ENCODE measurements around the gene HMCN1.
"Not testable (repeated sequence)": the region's sequence is repeated elsewhere in the genome, so short reads cannot be mapped to it uniquely, and the experiment has no call there.

Gene HMCN1

GRCh38 chr1:186183219-186183618 is 449.0 kb downstream of the HMCN1 start:
- no peaks in the 10 kb centered on the region for H4K20me1 ChIP-seq (ENCODE audit: control insufficient read depth, insufficient read depth, low read depth, low read length)
- no peak for TF ChIP-seq CTCF (IDR thresholded peaks at IDR 0.05; ENCODE audit: low read depth, low read length, poor library complexity, severe bottlenecking)
- TF ChIP-seq EZH2phosphoT487 (IDR thresholded peaks at IDR 0.05; ENCODE audit: borderline replicate concordance, low read length): no peak
- H3K36me3 ChIP-seq (ENCODE audit: control insufficient read depth, low read length): no peaks in the 10 kb centered on the region
- no peaks in the 10 kb centered on the region for H3K9me3 ChIP-seq (ENCODE audit: control insufficient read depth, insufficient read depth, low read length)
- no peaks in the 10 kb centered on the region for H3K79me2 ChIP-seq (ENCODE audit: control insufficient read depth, low read length)
- H3K27me3 ChIP-seq (ENCODE audit: control insufficient read depth, low read length): 0 out of 2 replicates have a peak, but pooled peaks cover 2% of the 10 kb centered on the region
- no peaks in the 10 kb centered on the region for H3K9me2 ChIP-seq (replicated peaks; ENCODE audit: control insufficient read depth, low read length)
- H3K4me3 ChIP-seq (ENCODE audit: low read length): no peak overlapping the region
- peaks cover 9% of the 10 kb centered on the region for H3K4me1 ChIP-seq (ENCODE audit: control insufficient read depth, low read length)
- no peaks in the 10 kb centered on the region; the same call in 1 of the 2 replicates for H3F3A ChIP-seq (ENCODE audit: control insufficient read depth, insufficient read depth)
- no peak overlapping the region for H3K27ac ChIP-seq (ENCODE audit: low read depth, low read length)
- peak overlapping the region; percentile 38; the same call in 1 of the 2 replicates for H3K4me2 ChIP-seq (ENCODE audit: low read length)

GRCh38 chr1:186183970-186184628 is 449.9 kb downstream of the HMCN1 start:
- H3K9me2 ChIP-seq (replicated peaks; ENCODE audit: control insufficient read depth, low read length): no peaks in the 10 kb centered on the region
- peak overlapping the region; percentile 38 for H3K4me2 ChIP-seq (ENCODE audit: low read length)
- H3F3A ChIP-seq (ENCODE audit: control insufficient read depth, insufficient read depth): no peaks in the 10 kb centered on the region; the same call in 1 of the 2 replicates
- H3K4me3 ChIP-seq (ENCODE audit: low read length): peak overlapping the region; percentile 2; the same call in 1 of the 2 replicates
- TF ChIP-seq CTCF (IDR thresholded peaks at IDR 0.05; ENCODE audit: low read depth, low read length, poor library complexity, severe bottlenecking) (no peak), EZH2phosphoT487 (IDR thresholded peaks at IDR 0.05; ENCODE audit: borderline replicate concordance, low read length) (no peak)
- no peaks in the 10 kb centered on the region for H3K79me2 ChIP-seq (ENCODE audit: control insufficient read depth, low read length)
- H3K9me3 ChIP-seq (ENCODE audit: control insufficient read depth, insufficient read depth, low read length): no peaks in the 10 kb centered on the region
- H3K4me1 ChIP-seq (ENCODE audit: control insufficient read depth, low read length): peaks cover 9% of the 10 kb centered on the region
- H3K36me3 ChIP-seq (ENCODE audit: control insufficient read depth, low read length): no peaks in the 10 kb centered on the region
- no peaks in the 10 kb centered on the region for H4K20me1 ChIP-seq (ENCODE audit: control insufficient read depth, insufficient read depth, low read depth, low read length)
- 0 out of 2 replicates have a peak, but pooled peaks cover 2% of the 10 kb centered on the region for H3K27me3 ChIP-seq (ENCODE audit: control insufficient read depth, low read length)
- H3K27ac ChIP-seq (ENCODE audit: low read depth, low read length): no peak overlapping the region

- H3K4me1 ChIP-seq (ENCODE audit: control insufficient read depth, low read length); H4K20me1 ChIP-seq (ENCODE audit: control insufficient read depth, insufficient read depth, low read depth, low read length); H3K79me2 ChIP-seq (ENCODE audit: control insufficient read depth, low read length); H3K9me2 ChIP-seq (replicated peaks; ENCODE audit: control insufficient read depth, low read length); H3K4me2 ChIP-seq (ENCODE audit: low read length); H3K36me3 ChIP-seq (ENCODE audit: control insufficient read depth, low read length); H3K9me3 ChIP-seq (ENCODE audit: control insufficient read depth, insufficient read depth, low read length); H3F3A ChIP-seq (ENCODE audit: control insufficient read depth, insufficient read depth); H3K27me3 ChIP-seq (ENCODE audit: control insufficient read depth, low read length); H3K27ac ChIP-seq (ENCODE audit: low read depth, low read length); H3K4me3 ChIP-seq (ENCODE audit: low read length): not testable (repeated sequence)
Measured at GRCh38 chr1:186186251-186186650, 452.1 kb downstream of the HMCN1 start.

- H3K27ac ChIP-seq (ENCODE audit: low read depth, low read length): no peak overlapping the region
- H3K4me3 ChIP-seq (ENCODE audit: low read length): no peak overlapping the region
- no peaks in the 10 kb centered on the region for H3K36me3 ChIP-seq (ENCODE audit: control insufficient read depth, low read length)
- no peak for TF ChIP-seq EZH2phosphoT487 (IDR thresholded peaks at IDR 0.05; ENCODE audit: borderline replicate concordance, low read length)
- no peak for TF ChIP-seq CTCF (IDR thresholded peaks at IDR 0.05; ENCODE audit: low read depth, low read length, poor library complexity, severe bottlenecking)
- H3K4me2 ChIP-seq (ENCODE audit: low read length): no peak overlapping the region
- no peaks in the 10 kb centered on the region for H3K9me2 ChIP-seq (replicated peaks; ENCODE audit: control insufficient read depth, low read length)
- H3K79me2 ChIP-seq (ENCODE audit: control insufficient read depth, low read length): no peaks in the 10 kb centered on the region
- no peaks in the 10 kb centered on the region for H3K27me3 ChIP-seq (ENCODE audit: control insufficient read depth, low read length)
- H3K9me3 ChIP-seq (ENCODE audit: control insufficient read depth, insufficient read depth, low read length): no peaks in the 10 kb centered on the region
- H3F3A ChIP-seq (ENCODE audit: control insufficient read depth, insufficient read depth): no peaks in the 10 kb centered on the region; the same call in 1 of the 2 replicates
- no peaks in the 10 kb centered on the region for H4K20me1 ChIP-seq (ENCODE audit: control insufficient read depth, insufficient read depth, low read depth, low read length)
- H3K4me1 ChIP-seq (ENCODE audit: control insufficient read depth, low read length): peaks cover 9% of the 10 kb centered on the region
Measured at GRCh38 chr1:186187601-186188000, 453.4 kb downstream of the HMCN1 start.

Data from DOHH2 (cell line).